K562 (cell line): ENCODE measurements around the gene RPL19. TPM values are rescaled to one million over a fixed set of nuclear protein-coding genes. Genes with fewer than 3 reads are reported as not detected.

Experiments
- BACH1 ChIP-seq: fragments of 200-800 bp; sonication (Bioruptor generic); IDR thresholded peaks from 2 replicates; pipeline ENCODE4 v1.6.1; 2016; ENCODE audit warnings: missing genetic modification characterization, missing compliant biosample characterization
- CHD1 ChIP-seq: fragments of 200-600 bp; sonication (generic); IDR thresholded peaks from one replicate; pipeline ENCODE4 v1.6.1; 2012; ENCODE audit warnings: mild to moderate bottlenecking, moderate library complexity, low read length, inconsistent platforms
- CSDE1 ChIP-seq, 2 experiments: fragments of 450-650 bp; IDR thresholded peaks; 2 replicates each; pipeline ENCODE4 v1.6.1; 2016; ENCODE audit warnings: mild to moderate bottlenecking in 1 of 2
- E2F3 ChIP-seq: fragments of 250-450 bp; sonication (Bioruptor Pico); IDR thresholded peaks from 2 replicates; pipeline ENCODE4 v1.4.0; 2020; ENCODE audit warnings: mild to moderate bottlenecking
- HNRNPUL1 ChIP-seq: fragments of 200-400 bp; formaldehyde crosslinking; IDR thresholded peaks from 2 replicates; pipeline ENCODE4 v1.6.1; 2017; ENCODE audit warnings: low read length
- HSF4 ChIP-seq: fragments of 250-450 bp; sonication (Bioruptor Pico); IDR thresholded peaks from 2 replicates; pipeline ENCODE4 v2.1.2; 2022; ENCODE audit warnings: mild to moderate bottlenecking, moderate library complexity, borderline replicate concordance
- MBD2 ChIP-seq: sonication (generic); IDR thresholded peaks from 2 replicates; pipeline ENCODE4 v1.6.1; 2016; ENCODE audit warnings: low read depth, borderline replicate concordance
- OTX1 ChIP-seq: fragments of 450-650 bp; formaldehyde crosslinking; IDR thresholded peaks from 2 replicates; pipeline ENCODE4 v1.4.0; 2022; ENCODE audit warnings: mild to moderate bottlenecking
- PPARD ChIP-seq: fragments of 250-450 bp; sonication (Bioruptor Pico); IDR thresholded peaks from 2 replicates; pipeline ENCODE4 v1.8.0; 2022; ENCODE audit warnings: inconsistent platforms, mild to moderate bottlenecking, moderate library complexity
- PREB ChIP-seq: sonication (generic); formaldehyde crosslinking; IDR thresholded peaks from 2 replicates; pipeline ENCODE4 v1.8.1; 2023; ENCODE audit warnings: mild to moderate bottlenecking, missing genetic modification reagents
- RBFOX2 ChIP-seq: fragments of 200-400 bp; formaldehyde crosslinking; IDR thresholded peaks from 2 replicates; pipeline ENCODE4 v1.6.1; 2017; ENCODE audit warnings: low read depth, mild to moderate bottlenecking, low read length, moderate library complexity
- SP1 ChIP-seq: sonication (generic); formaldehyde crosslinking; IDR thresholded peaks from 2 replicates; pipeline ENCODE4 v1.8.1; 2022; ENCODE audit warnings: mild to moderate bottlenecking, missing genetic modification reagents
- USF1 ChIP-seq: sonication (generic); formaldehyde crosslinking; IDR thresholded peaks from 2 replicates; pipeline ENCODE4 v1.9.0; 2022; ENCODE audit warnings: mild to moderate bottlenecking, missing genetic modification reagents
- USF2 ChIP-seq: sonication (generic); formaldehyde crosslinking; IDR thresholded peaks from 2 replicates; pipeline ENCODE4 v1.5.0; 2020; ENCODE audit warnings: missing genetic modification reagents
- ZNF143 ChIP-seq: sonication (generic); formaldehyde crosslinking; IDR thresholded peaks from 2 replicates; pipeline ENCODE4 v1.9.0; 2022; ENCODE audit warnings: mild to moderate bottlenecking, missing genetic modification reagents
- ZNF197 ChIP-seq: fragments of 200-800 bp; sonication (Bioruptor generic); IDR thresholded peaks from 2 replicates; pipeline ENCODE4 v1.6.1; 2016; ENCODE audit warnings: low read depth, missing genetic modification characterization, missing compliant biosample characterization
- ZNF224 ChIP-seq: sonication (generic); formaldehyde crosslinking; IDR thresholded peaks from 2 replicates; pipeline ENCODE4 v1.8.0; 2022; ENCODE audit warnings: mild to moderate bottlenecking, missing genetic modification reagents
- ZNF274 ChIP-seq: IDR thresholded peaks from 2 replicates; pipeline ENCODE4 v1.6.1; 2011; ENCODE audit warnings: low read depth, mild to moderate bottlenecking, low read length, moderate library complexity, borderline replicate concordance
- ZNF589 ChIP-seq: fragments of 200-800 bp; sonication (Bioruptor generic); IDR thresholded peaks from 2 replicates; pipeline ENCODE4 v1.6.1; 2016; ENCODE audit warnings: low read depth, missing genetic modification characterization, missing compliant biosample characterization
- ZNF609 ChIP-seq: sonication (generic); formaldehyde crosslinking; IDR thresholded peaks from 2 replicates; pipeline ENCODE4 v1.8.1; 2023; ENCODE audit warnings: missing genetic modification reagents, mild to moderate bottlenecking, borderline replicate concordance
- ZNF778 ChIP-seq: fragments of 450-650 bp; formaldehyde crosslinking; IDR thresholded peaks from 2 replicates; pipeline ENCODE4 v1.4.0; 2020; ENCODE audit warnings: mild to moderate bottlenecking, moderate library complexity
- polyA plus RNA-seq, 8 experiments: library from polyadenylated mRNA; depleted of rRNA in 4 of 8; stranded (reverse) in 5 of 8; unstranded in 3 of 8; fragments of >200 nt; fragmentation: Nextera tagmentation in 2 of 8; fragmentation: Illumina TruSeq in 1 of 8; extraction: Ambion mirVana in 2 of 8; extraction: Trizol in 1 of 8; gene quantifications; 2 replicates each; pipeline versions ENCODE4 v1.2.1 to v1.2.3, GENCODE V29; 2011 to 2014; ENCODE audit warnings: inconsistent platforms in 1 of 8, missing spikeins in 1 of 8
- total RNA-seq, 7 experiments: library from RNA; depleted of rRNA in 6 of 7; stranded (reverse); fragments of >200 nt in 6 of 7; fragmentation: Illumina TruSeq in 2 of 7; extraction: Trizol in 2 of 7; gene quantifications; 2 replicates each; pipeline versions ENCODE4 v1.2.1 to v1.2.3, GENCODE V29; 2011 to 2021; ENCODE audit warnings: low replicate concordance in 1 of 7

Gene RPL19
- total and polyA plus RNA-seq, 9 of the 15 experiments (the other 6 are each of a cell fraction or from before 2014, with no cell fraction given): 2,263 to 4,614 (median 3,727) TPM

GRCh38 chr17:39200070-39200879 is at the start of gene RPL19 (continued):
- TF ChIP-seq PPARD (CRISPR knock-in tag): no peak
- peak; percentile 20; the same call in 1 of the 2 replicates for TF ChIP-seq BACH1
- no peak for TF ChIP-seq HSF4 (CRISPR knock-in tag)
- TF ChIP-seq CSDE1 (IDR thresholded peaks at IDR 0.05): no peak; a peak in 1 of 4 replicates
- no peak for TF ChIP-seq OTX1 (CRISPR knock-in tag)
- peak; percentile 63 for TF ChIP-seq CHD1
- TF ChIP-seq ZNF609 (CRISPR knock-in tag): no peak
- no peak for TF ChIP-seq ZNF143 (CRISPR knock-in tag)
- peak; percentile 96 for TF ChIP-seq MBD2
- no peak for TF ChIP-seq PREB (CRISPR knock-in tag)
- TF ChIP-seq RBFOX2: peak; percentile 97
- 0 out of 2 replicates have a peak, but pooled peaks have one; percentile 14 for TF ChIP-seq E2F3 (CRISPR knock-in tag)
- TF ChIP-seq ZNF778 (CRISPR knock-in tag): no peak
- no peak for TF ChIP-seq ZNF224 (CRISPR knock-in tag)
- peak; percentile 38; the same call in 1 of the 2 replicates for TF ChIP-seq SP1
- TF ChIP-seq USF2: peak; percentile 19; the same call in 1 of the 2 replicates
- TF ChIP-seq HNRNPUL1: no peak
- 0 out of 2 replicates have a peak, but pooled peaks have one; percentile 11 for TF ChIP-seq ZNF589 (CRISPR knock-in tag)
- TF ChIP-seq USF1: peak; percentile 15; the same call in 1 of the 2 replicates
- TF ChIP-seq ZNF274: no peak
- TF ChIP-seq ZNF197 (CRISPR knock-in tag): no peak
